GM19193 (cell line): Measurements from ENCODE around the gene NALF2.

Source experiments
- POLR2A ChIP-seq: IDR thresholded peaks from 4 replicates; pipeline ENCODE4 v1.6.1; 2011; ENCODE audit not compliant: insufficient read depth, insufficient read length; ENCODE audit errors: extremely low read depth

Gene NALF2

GRCh38 chrX:69503782-69504625 lies at the start of gene NALF2:
Gene NALF2 (plus strand): TSS chrX:69504326. CDS start chrX:69505283, 957 bp downstream.
- TF ChIP-seq POLR2A, result no peak

GRCh38 chrX:69457756-69458155 lies 46.4 kb upstream of the NALF2 start:
- no peak for TF ChIP-seq POLR2A

GRCh38 chrX:69466546-69466945 lies 37.6 kb upstream of the NALF2 start:
- no peak for TF ChIP-seq POLR2A

GRCh38 chrX:69469975-69470374 lies 34.2 kb upstream of the NALF2 start:
- no peak for TF ChIP-seq POLR2A

GRCh38 chrX:69489625-69490024 lies 14.5 kb upstream of the NALF2 start:
- no peak for TF ChIP-seq POLR2A

GRCh38 chrX:69493193-69493592 lies 10.9 kb upstream of the NALF2 start:
- TF ChIP-seq POLR2A, result no peak

- TF ChIP-seq POLR2A, result no peak
Measured at GRCh38 chrX:69493766-69494165, 10.4 kb upstream of the NALF2 start.

GRCh38 chrX:69496183-69496582 lies 7.9 kb upstream of the NALF2 start:
- no peak for TF ChIP-seq POLR2A

- no peak for TF ChIP-seq POLR2A
Measured at GRCh38 chrX:69501429-69501828, 2.7 kb upstream of the NALF2 start.

- no peak for TF ChIP-seq POLR2A
Measured at GRCh38 chrX:69503228-69503781, 821 bp upstream of the NALF2 start.

- TF ChIP-seq POLR2A, result no peak
Measured at GRCh38 chrX:69504626-69505612, 793 bp downstream of the NALF2 start.

GRCh38 chrX:69505772-69506616 lies 1.9 kb downstream of the NALF2 start:
- no peak for TF ChIP-seq POLR2A

GRCh38 chrX:69506617-69507499 lies 2.7 kb downstream of the NALF2 start:
- TF ChIP-seq POLR2A, result no peak
